Muscle layer of colon (tissue), 2 donors: ENCODE measurements around the gene C21orf91.

Source experiments
- H3K27ac ChIP-seq: one replicate; pipeline ENCODE4 v1.7.0; 2013; ENCODE audit warnings: low read depth, mild to moderate bottlenecking, low read length, moderate library complexity
- H3K27me3 ChIP-seq, 2 donors: one replicate each; pipeline ENCODE4 v1.7.0; 2013; ENCODE audit warnings: low read length in 2 of 2, mild to moderate bottlenecking in 2 of 2; ENCODE audit not compliant: insufficient read depth in 2 of 2, control insufficient read depth in 1 of 2
- H3K36me3 ChIP-seq: one replicate; pipeline ENCODE4 v1.7.0; 2013; ENCODE audit warnings: mild to moderate bottlenecking, low read length; ENCODE audit not compliant: insufficient read depth
- H3K4me1 ChIP-seq: one replicate; pipeline ENCODE4 v1.7.0; 2013; ENCODE audit warnings: mild to moderate bottlenecking, low read length; ENCODE audit not compliant: insufficient read depth
- H3K4me3 ChIP-seq, 2 donors: one replicate each; pipeline ENCODE4 v1.7.0; 2013; ENCODE audit warnings: low read length in 2 of 2, low read depth in 1 of 2, mild to moderate bottlenecking in 1 of 2, moderate library complexity in 1 of 2
- H3K9ac ChIP-seq: one replicate; pipeline ENCODE4 v1.7.0; 2013; ENCODE audit warnings: low read length
- H3K9me3 ChIP-seq: one replicate; pipeline ENCODE4 v1.7.0; 2013; ENCODE audit warnings: mild to moderate bottlenecking, low read length
- donor health status: abdominal sarcoma.
- donor health status: Adenocarcinoma of cecum.

The C21orf91 gene

GRCh38 chr21:17796503-17796902, 22.7 kb downstream of the C21orf91 start:
- H3K9ac ChIP-seq, result no peak overlapping the region
- no peaks in the 10 kb centered on the region for H3K9me3 ChIP-seq
- H3K27ac ChIP-seq, result no peak overlapping the region
- no peaks in the 10 kb centered on the region for H3K4me1 ChIP-seq
- H3K27me3 ChIP-seq, result no peaks in the 10 kb centered on the region
- H3K4me3 ChIP-seq, result no peak overlapping the region
- H3K36me3 ChIP-seq, result no peaks in the 10 kb centered on the region

GRCh38 chr21:17796037-17796403, 23.1 kb downstream of the C21orf91 start:
- H3K27ac ChIP-seq, result no peak overlapping the region
- no peak overlapping the region for H3K4me3 ChIP-seq
- no peak overlapping the region for H3K9ac ChIP-seq
- no peaks in the 10 kb centered on the region for H3K9me3 ChIP-seq
- no peaks in the 10 kb centered on the region for H3K4me1 ChIP-seq
- no peaks in the 10 kb centered on the region for H3K27me3 ChIP-seq
- H3K36me3 ChIP-seq, result no peaks in the 10 kb centered on the region

- Histone ChIP-seq H3K36me3 (no peaks in the 10 kb centered on the region), H3K4me3 (no peak overlapping the region), H3K4me1 (no peaks in the 10 kb centered on the region), H3K9ac (no peak overlapping the region), H3K27me3 (no peaks in the 10 kb centered on the region), H3K27ac (no peak overlapping the region), H3K9me3 (no peaks in the 10 kb centered on the region)
Measured at GRCh38 chr21:17795146-17796036, 23.8 kb downstream of the C21orf91 start.

- Histone ChIP-seq H3K4me1 (no peaks in the 10 kb centered on the region), H3K36me3 (no peaks in the 10 kb centered on the region), H3K9ac (no peak overlapping the region), H3K9me3 (no peaks in the 10 kb centered on the region), H3K4me3 (peak overlapping the region in 1 of 2 donors; percentile 44), H3K27ac (no peak overlapping the region), H3K27me3 (no peaks in the 10 kb centered on the region)
Measured at GRCh38 chr21:17794518-17795145, 24.5 kb downstream of the C21orf91 start.

GRCh38 chr21:17793246-17794123, 25.7 kb downstream of the C21orf91 start:
- H3K4me1 ChIP-seq, result no peaks in the 10 kb centered on the region
- no peak overlapping the region for H3K9ac ChIP-seq
- H3K27ac ChIP-seq, result peak overlapping the region; percentile 41
- H3K9me3 ChIP-seq, result no peaks in the 10 kb centered on the region
- peak overlapping the region; percentile 23 to 44 for H3K4me3 ChIP-seq
- H3K36me3 ChIP-seq, result no peaks in the 10 kb centered on the region
- no peaks in the 10 kb centered on the region for H3K27me3 ChIP-seq

GRCh38 chr21:17789656-17790055, 29.5 kb downstream of the C21orf91 start:
- H3K4me3 ChIP-seq, result no peak overlapping the region
- no peaks in the 10 kb centered on the region for H3K4me1 ChIP-seq
- no peaks in the 10 kb centered on the region for H3K9me3 ChIP-seq
- peaks cover 16% of the 10 kb centered on the region for H3K36me3 ChIP-seq
- H3K27me3 ChIP-seq, result no peaks in the 10 kb centered on the region
- no peak overlapping the region for H3K9ac ChIP-seq
- H3K27ac ChIP-seq, result no peak overlapping the region

- Histone ChIP-seq H3K9ac (no peak overlapping the region), H3K9me3 (no peaks in the 10 kb centered on the region), H3K27ac (no peak overlapping the region), H3K27me3 (no peaks in the 10 kb centered on the region), H3K36me3 (peaks cover 16% of the 10 kb centered on the region), H3K4me3 (no peak overlapping the region), H3K4me1 (no peaks in the 10 kb centered on the region)
Measured at GRCh38 chr21:17789069-17789468, 30.1 kb downstream of the C21orf91 start.

GRCh38 chr21:17786851-17787181, 32.3 kb downstream of the C21orf91 start:
- no peak overlapping the region for H3K9ac ChIP-seq
- H3K27ac ChIP-seq, result no peak overlapping the region
- H3K4me3 ChIP-seq, result no peak overlapping the region
- no peaks in the 10 kb centered on the region for H3K4me1 ChIP-seq
- H3K36me3 ChIP-seq, result peaks cover 16% of the 10 kb centered on the region
- no peaks in the 10 kb centered on the region for H3K27me3 ChIP-seq
- H3K9me3 ChIP-seq, result no peaks in the 10 kb centered on the region

- Histone ChIP-seq H3K4me3 (no peak overlapping the region), H3K36me3 (peaks cover 16% of the 10 kb centered on the region), H3K9ac (no peak overlapping the region), H3K9me3 (no peaks in the 10 kb centered on the region), H3K27me3 (no peaks in the 10 kb centered on the region), H3K4me1 (no peaks in the 10 kb centered on the region), H3K27ac (no peak overlapping the region)
Measured at GRCh38 chr21:17786071-17786850, 32.9 kb downstream of the C21orf91 start.

- H3K27ac ChIP-seq, result no peak overlapping the region
- no peaks in the 10 kb centered on the region for H3K27me3 ChIP-seq
- no peak overlapping the region for H3K9ac ChIP-seq
- H3K4me1 ChIP-seq, result no peaks in the 10 kb centered on the region
- no peaks in the 10 kb centered on the region for H3K9me3 ChIP-seq
- H3K36me3 ChIP-seq, result peaks cover 16% of the 10 kb centered on the region
- no peak overlapping the region for H3K4me3 ChIP-seq
Measured at GRCh38 chr21:17785403-17785788, 33.8 kb downstream of the C21orf91 start.
